Measurements from ENCODE around the gene REXO5.

- TF ChIP-seq POLR2A (IDR thresholded peaks at IDR 0.05) = no peak
- TF ChIP-seq, protein P1, sequence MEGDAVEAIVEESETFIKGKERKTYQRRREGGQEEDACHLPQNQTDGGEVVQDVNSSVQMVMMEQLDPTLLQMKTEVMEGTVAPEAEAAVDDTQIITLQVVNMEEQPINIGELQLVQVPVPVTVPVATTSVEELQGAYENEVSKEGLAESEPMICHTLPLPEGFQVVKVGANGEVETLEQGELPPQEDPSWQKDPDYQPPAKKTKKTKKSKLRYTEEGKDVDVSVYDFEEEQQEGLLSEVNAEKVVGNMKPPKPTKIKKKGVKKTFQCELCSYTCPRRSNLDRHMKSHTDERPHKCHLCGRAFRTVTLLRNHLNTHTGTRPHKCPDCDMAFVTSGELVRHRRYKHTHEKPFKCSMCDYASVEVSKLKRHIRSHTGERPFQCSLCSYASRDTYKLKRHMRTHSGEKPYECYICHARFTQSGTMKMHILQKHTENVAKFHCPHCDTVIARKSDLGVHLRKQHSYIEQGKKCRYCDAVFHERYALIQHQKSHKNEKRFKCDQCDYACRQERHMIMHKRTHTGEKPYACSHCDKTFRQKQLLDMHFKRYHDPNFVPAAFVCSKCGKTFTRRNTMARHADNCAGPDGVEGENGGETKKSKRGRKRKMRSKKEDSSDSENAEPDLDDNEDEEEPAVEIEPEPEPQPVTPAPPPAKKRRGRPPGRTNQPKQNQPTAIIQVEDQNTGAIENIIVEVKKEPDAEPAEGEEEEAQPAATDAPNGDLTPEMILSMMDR (IDR thresholded peaks at IDR 0.05) = no peak
Measured at GRCh38 chr16:20765732-20766131, 40.6 kb upstream of the REXO5 start.

Data from body of pancreas (tissue), 4 donors.